Breast epithelium (tissue), 4 donors: Measurements from ENCODE around the gene STARD7. TPM values are rescaled to one million over a fixed set of nuclear protein-coding genes. Genes with fewer than 3 reads are reported as not detected.

Experiments
- DNase-seq, 2 donors: peaks; one replicate each; pipeline ENCODE4 v3.0.0-alpha.2; 2019; ENCODE audit warnings: low spot score in 2 of 2
- H3K27ac ChIP-seq, 2 donors: fragments of 200-600 bp; sonication (generic) in 1 of 2; one replicate each; pipeline ENCODE4 v1.5.1; 2016 to 2019; ENCODE audit warnings: mild to moderate bottlenecking in 1 of 2
- H3K27me3 ChIP-seq, 2 donors: fragments of 200-600 bp; sonication (generic) in 1 of 2; one replicate each; pipeline versions ENCODE4 v1.5.1 to v1.6.0; 2017 to 2019; ENCODE audit warnings: control low read depth in 1 of 2, mild to moderate bottlenecking in 1 of 2
- H3K36me3 ChIP-seq: fragments of 200-600 bp; one replicate; pipeline ENCODE4 v1.5.1; 2019
- H3K4me1 ChIP-seq, 2 donors: fragments of 200-600 bp; sonication (generic); one replicate each; pipeline ENCODE4 v1.5.1; 2016 to 2019; ENCODE audit warnings: control low read depth in 1 of 2
- H3K4me3 ChIP-seq, 3 donors: fragments of 200-600 bp; sonication (generic); 1 replicate in 2 of 3; 2 replicates in 1 of 3; pipeline ENCODE4 v1.5.1; 2016 to 2019; ENCODE audit warnings: mild to moderate bottlenecking in 3 of 3, moderate library complexity in 2 of 3
- H3K9me3 ChIP-seq, 2 donors: fragments of 200-600 bp; sonication (generic) in 1 of 2; one replicate each; pipeline ENCODE4 v1.5.1; 2016 to 2019; ENCODE audit warnings: control low read depth in 1 of 2
- POLR2A ChIP-seq: fragments of 450-650 bp; IDR thresholded peaks from one replicate; pipeline ENCODE4 v1.6.1; 2016; ENCODE audit warnings: antibody characterized with exemption, mild to moderate bottlenecking, moderate library complexity
- POLR2AphosphoS5 ChIP-seq, 3 donors: sonication (generic); formaldehyde crosslinking; IDR thresholded peaks; one replicate each; pipeline ENCODE4 v1.6.1; 2017; ENCODE audit warnings: antibody characterized with exemption in 3 of 3
- intact Hi-C: fragments of 100-400 bp; cut with DNase I; formaldehyde crosslinking; loops from one replicate; pipeline ENCODE4 v1.15.1; 2023; ENCODE audit warnings: low total_unique reads
- total RNA-seq, 3 donors: library from RNA; depleted of rRNA; stranded (reverse); fragments of >200 nt; gene quantifications; one replicate each; pipeline ENCODE4 v1.1.0, GENCODE V29; 2016
- TF ChIP-seq, protein P1 (sequence below), 3 donors: fragments of 450-650 bp; IDR thresholded peaks; one replicate each; pipeline ENCODE4 v1.5.1; 2016 to 2017; ENCODE audit warnings: antibody characterized with exemption in 3 of 3, mild to moderate bottlenecking in 3 of 3, moderate library complexity in 3 of 3

Gene STARD7
- total RNA-seq, 3 donors from 2014 or later, result 84.9 to 133 (median 96.3) TPM

- intact Hi-C loops, result no loop called here
- Histone ChIP-seq H3K36me3 (no peaks in the 10 kb centered on the region), H3K27me3 (no peaks in the 10 kb centered on the region), H3K9me3 (no peaks in the 10 kb centered on the region), H3K27ac (no peak overlapping the region), H3K4me1 (no peaks in the 10 kb centered on the region), H3K4me3 (no peak overlapping the region)
- TF ChIP-seq POLR2AphosphoS5 (IDR thresholded peaks at IDR 0.05), result no peak
- no peak for DNase-seq
Measured at GRCh38 chr2:96247896-96248295, 39.3 kb upstream of the STARD7 start.

GRCh38 chr2:96247009-96247408 lies 38.4 kb upstream of the STARD7 start:
- Histone ChIP-seq H3K4me1 (no peaks in the 10 kb centered on the region), H3K4me3 (no peak overlapping the region), H3K27me3 (no peaks in the 10 kb centered on the region), H3K36me3 (no peaks in the 10 kb centered on the region), H3K27ac (no peak overlapping the region), H3K9me3 (no peaks in the 10 kb centered on the region)
- DNase-seq, result no peak
- intact Hi-C loops, result no loop called here
- TF ChIP-seq, protein P1, sequence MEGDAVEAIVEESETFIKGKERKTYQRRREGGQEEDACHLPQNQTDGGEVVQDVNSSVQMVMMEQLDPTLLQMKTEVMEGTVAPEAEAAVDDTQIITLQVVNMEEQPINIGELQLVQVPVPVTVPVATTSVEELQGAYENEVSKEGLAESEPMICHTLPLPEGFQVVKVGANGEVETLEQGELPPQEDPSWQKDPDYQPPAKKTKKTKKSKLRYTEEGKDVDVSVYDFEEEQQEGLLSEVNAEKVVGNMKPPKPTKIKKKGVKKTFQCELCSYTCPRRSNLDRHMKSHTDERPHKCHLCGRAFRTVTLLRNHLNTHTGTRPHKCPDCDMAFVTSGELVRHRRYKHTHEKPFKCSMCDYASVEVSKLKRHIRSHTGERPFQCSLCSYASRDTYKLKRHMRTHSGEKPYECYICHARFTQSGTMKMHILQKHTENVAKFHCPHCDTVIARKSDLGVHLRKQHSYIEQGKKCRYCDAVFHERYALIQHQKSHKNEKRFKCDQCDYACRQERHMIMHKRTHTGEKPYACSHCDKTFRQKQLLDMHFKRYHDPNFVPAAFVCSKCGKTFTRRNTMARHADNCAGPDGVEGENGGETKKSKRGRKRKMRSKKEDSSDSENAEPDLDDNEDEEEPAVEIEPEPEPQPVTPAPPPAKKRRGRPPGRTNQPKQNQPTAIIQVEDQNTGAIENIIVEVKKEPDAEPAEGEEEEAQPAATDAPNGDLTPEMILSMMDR (IDR thresholded peaks at IDR 0.05), result no peak
- no peak for TF ChIP-seq POLR2AphosphoS5 (IDR thresholded peaks at IDR 0.05)
- TF ChIP-seq POLR2A, result no peak

DNA sequence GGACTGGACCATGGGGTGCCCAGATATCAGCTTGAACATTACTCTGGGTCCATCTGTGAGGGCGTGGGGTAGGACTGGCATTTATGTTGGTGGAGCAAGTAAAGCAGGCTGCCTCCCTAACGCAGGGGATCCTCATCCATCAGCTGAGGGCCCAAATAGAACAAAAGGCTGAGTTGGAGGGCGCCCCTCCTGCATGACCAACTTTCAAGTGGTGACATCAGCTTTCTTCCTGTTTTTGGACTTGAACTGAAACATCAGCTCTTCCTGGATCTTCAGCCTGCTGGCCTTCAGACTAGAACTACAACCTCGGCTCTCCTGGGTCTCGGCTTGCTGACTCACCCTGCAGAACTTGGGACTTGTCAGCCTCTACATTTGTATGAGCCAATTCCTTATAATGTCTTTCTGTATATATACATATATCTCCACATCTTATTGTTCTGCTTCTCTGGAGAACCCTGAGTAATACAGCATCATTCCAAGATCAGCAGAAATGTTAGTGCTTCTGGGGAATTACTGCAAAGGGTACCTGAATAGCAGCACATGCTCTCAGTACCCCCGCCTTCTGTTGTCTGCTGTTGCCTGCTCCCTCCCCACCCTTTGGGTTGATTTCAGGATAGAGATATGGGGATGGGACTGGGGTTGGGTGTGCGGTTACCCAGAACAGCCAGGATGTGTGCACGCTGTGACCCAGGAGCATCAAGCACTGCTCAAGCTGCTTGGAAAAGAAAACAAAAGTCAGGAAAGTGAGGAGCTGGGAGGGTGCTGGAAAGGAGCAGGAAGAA lies 37.2 kb upstream of the STARD7 start:
- intact Hi-C loops, result no loop called here
- H3K27me3 ChIP-seq, result no peaks in the 10 kb centered on the region
- no peak overlapping the region for H3K4me3 ChIP-seq
- H3K36me3 ChIP-seq, result no peaks in the 10 kb centered on the region
- H3K9me3 ChIP-seq, result no peaks in the 10 kb centered on the region
- TF ChIP-seq POLR2AphosphoS5 (IDR thresholded peaks at IDR 0.05), result no peak
- TF ChIP-seq, protein P1 (IDR thresholded peaks at IDR 0.05), result no peak
- no peak for TF ChIP-seq POLR2A
- H3K27ac ChIP-seq, result peak overlapping the region in 1 of 2 donors; percentile 23
- H3K4me1 ChIP-seq, result no peaks in the 10 kb centered on the region
- DNase-seq, result no peak

DNA sequence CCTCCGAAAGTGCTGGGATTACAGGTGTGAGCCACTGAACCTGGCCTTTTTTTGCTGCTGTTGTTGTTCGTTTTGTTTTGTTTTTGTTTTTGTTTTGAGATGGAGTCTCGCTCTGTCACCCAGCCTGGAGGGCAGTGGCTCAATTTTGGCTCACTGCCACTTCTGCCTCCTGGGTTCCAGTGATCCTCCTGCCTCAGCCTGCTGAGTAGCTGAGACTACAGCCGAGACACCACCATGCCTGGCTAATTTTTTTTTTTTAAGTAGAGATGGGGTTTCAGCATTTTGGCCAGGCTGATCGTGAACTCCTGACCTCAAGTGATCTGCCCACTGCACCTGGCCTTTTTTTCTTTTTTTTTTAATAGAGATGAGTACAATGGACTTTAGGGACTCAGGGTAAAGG lies 35.2 kb upstream of the STARD7 start:
- TF ChIP-seq POLR2A (no peak), POLR2AphosphoS5 (IDR thresholded peaks at IDR 0.05) (no peak)
- TF ChIP-seq, protein P1 (IDR thresholded peaks at IDR 0.05), result no peak
- DNase-seq, result no peak
- intact Hi-C loops, result no loop called here
- Histone ChIP-seq H3K4me1 (no peaks in the 10 kb centered on the region), H3K9me3 (no peaks in the 10 kb centered on the region), H3K36me3 (no peaks in the 10 kb centered on the region), H3K27me3 (no peaks in the 10 kb centered on the region), H3K4me3 (no peak overlapping the region), H3K27ac (no peak overlapping the region)

DNA sequence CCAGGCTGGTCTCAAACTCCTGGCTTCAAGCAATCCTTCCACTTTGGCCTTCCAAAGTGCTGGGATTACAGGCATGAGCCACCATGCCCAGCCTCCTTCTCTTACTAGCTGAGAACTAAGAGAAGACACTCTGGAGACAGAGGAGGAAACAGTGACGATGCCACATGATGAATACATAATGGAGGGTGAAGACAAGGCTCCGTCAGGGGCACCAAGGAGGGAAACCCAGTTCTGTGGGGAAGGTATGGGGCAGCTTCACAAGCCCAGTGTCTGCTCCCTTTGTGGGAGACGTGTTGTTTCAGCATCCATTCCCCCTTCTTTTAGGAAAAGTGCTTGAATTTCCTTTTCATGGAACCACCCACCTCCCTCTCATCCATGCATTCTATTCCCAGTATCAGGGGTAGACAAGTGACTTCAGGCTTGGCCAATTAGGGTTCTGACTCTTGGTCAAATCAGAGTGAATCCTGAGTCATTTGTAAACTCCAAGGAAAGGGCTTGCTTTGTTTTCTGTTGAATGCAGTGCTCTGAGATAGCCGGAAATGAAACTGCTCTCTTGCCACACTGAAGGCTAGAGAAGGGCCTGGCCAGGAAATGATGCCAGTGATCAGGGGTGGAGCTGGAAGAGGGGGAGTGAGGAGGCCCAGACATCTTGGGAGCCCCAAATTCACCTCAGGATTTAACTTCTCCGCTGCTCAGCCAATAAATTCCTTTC lies 33.4 kb upstream of the STARD7 start:
- no peak for DNase-seq
- H3K27me3 ChIP-seq, result no peaks in the 10 kb centered on the region
- H3K36me3 ChIP-seq, result no peaks in the 10 kb centered on the region
- H3K9me3 ChIP-seq, result no peaks in the 10 kb centered on the region
- TF ChIP-seq POLR2A (no peak), POLR2AphosphoS5 (IDR thresholded peaks at IDR 0.05) (no peak)
- TF ChIP-seq, protein P1 (IDR thresholded peaks at IDR 0.05), result no peak
- H3K4me3 ChIP-seq, result no peak overlapping the region
- no peaks in the 10 kb centered on the region for H3K4me1 ChIP-seq
- H3K27ac ChIP-seq, result peak overlapping the region; percentile 46 to 52
- intact Hi-C loops, result no loop called here
